ENCODE data around the gene GBP4.

- TF ChIP-seq EZH2 (IDR thresholded peaks at IDR 0.05; ENCODE audit: borderline replicate concordance, low read depth, low read length, poor library complexity, severe bottlenecking) (no peak), CTCF (conservative IDR thresholded peaks at IDR 0.05; ENCODE audit: low read depth, low read length) (no peak)
These were observed 56.6 kb downstream of the GBP4 start for GRCh38 chr1:89142160-89142559.

Data from A673 (cell line).